Vagina (tissue), 2 donors: Measurements from ENCODE around the gene PLD5.

ENCODE experiments used
- CTCF ChIP-seq, 3 experiments: fragments of 450-650 bp in 2 of 3; fragments of 200-600 bp in 1 of 3; sonication (generic) in 1 of 3; IDR thresholded peaks; one replicate each; pipeline ENCODE4 v1.5.1; 2017 to 2019; ENCODE audit warnings: antibody characterized with exemption in 3 of 3, mild to moderate bottlenecking in 2 of 3, moderate library complexity in 2 of 3
- POLR2A ChIP-seq, 2 donors: fragments of 450-650 bp; IDR thresholded peaks; one replicate each; pipeline ENCODE4 v1.6.1; 2017; ENCODE audit warnings: antibody characterized with exemption in 2 of 2, mild to moderate bottlenecking in 2 of 2, moderate library complexity in 2 of 2

GRCh38 chr1:242065813-242066212 lies 458.7 kb downstream of the PLD5 start:
- TF ChIP-seq POLR2A (IDR thresholded peaks at IDR 0.05) (no peak), CTCF (IDR thresholded peaks at IDR 0.05) (no peak)
